Measurements from ENCODE around the gene BLCAP.
"Not testable (repeated sequence)": the region's sequence is repeated elsewhere in the genome, so short reads cannot be mapped to it uniquely, and the experiment has no call there.

The BLCAP gene

GRCh38 chr20:37511610-37512275 lies 15.9 kb downstream of the BLCAP start:
- DNase-seq = no peak

GRCh38 chr20:37510226-37510625 lies 17.4 kb downstream of the BLCAP start:
- no peak for DNase-seq

- DNase-seq = no peak
Measured at GRCh38 chr20:37506152-37506725, 21.4 kb downstream of the BLCAP start.

- no peak for DNase-seq
Measured at GRCh38 chr20:37505263-37506151, 22.2 kb downstream of the BLCAP start.

GRCh38 chr20:37504404-37505096 lies 23.1 kb downstream of the BLCAP start:
- DNase-seq = no peak

GRCh38 chr20:37503256-37503927 lies 24.3 kb downstream of the BLCAP start:
- no peak for DNase-seq

GRCh38 chr20:37502654-37503053 lies 25.0 kb downstream of the BLCAP start:
- no peak for DNase-seq

- no peak for DNase-seq
Measured at GRCh38 chr20:37501940-37502339, 25.7 kb downstream of the BLCAP start.

GRCh38 chr20:37500311-37500710 lies 27.4 kb downstream of the BLCAP start:
- no peak for DNase-seq

GRCh38 chr20:37498066-37498665 lies 29.5 kb downstream of the BLCAP start:
- no peak for DNase-seq

- DNase-seq = no peak
Measured at GRCh38 chr20:37494796-37495195, 32.9 kb downstream of the BLCAP start.

GRCh38 chr20:37494301-37494700 lies 33.4 kb downstream of the BLCAP start:
- DNase-seq = no peak

GRCh38 chr20:37492945-37493344 lies 34.7 kb downstream of the BLCAP start:
- DNase-seq = no peak

- no peak for DNase-seq
Measured at GRCh38 chr20:37492096-37492625, 35.5 kb downstream of the BLCAP start.

GRCh38 chr20:37490663-37491350 lies 36.9 kb downstream of the BLCAP start:
- DNase-seq = no peak

- not testable (repeated sequence) for DNase-seq
Measured at GRCh38 chr20:37486209-37486608, 41.5 kb downstream of the BLCAP start.

- DNase-seq = no peak
Measured at GRCh38 chr20:37484331-37484730, 43.3 kb downstream of the BLCAP start.

GRCh38 chr20:37481610-37482009 lies 46.1 kb downstream of the BLCAP start:
- no peak for DNase-seq

GRCh38 chr20:37480919-37481318 lies 46.8 kb downstream of the BLCAP start:
- no peak for DNase-seq

GRCh38 chr20:37479925-37480691 lies 47.6 kb downstream of the BLCAP start:
- DNase-seq = no peak

- DNase-seq = no peak
Measured at GRCh38 chr20:37479266-37479665, 48.4 kb downstream of the BLCAP start.

Data from CD4-positive, alpha-beta T cell treated with Interleukin-12 subunit alpha and Interleukin-12 subunit beta, for 1 hour (primary cell).